SU-DHL-6 (cell line): ENCODE results near the gene EMC1.

Experiments
- H2AFZ ChIP-seq: fragments of 200-600 bp; sonication (generic); 2 replicates; pipeline ENCODE4 v1.6.1; 2014; ENCODE audit warnings: low read depth, mild to moderate bottlenecking, moderate library complexity, mixed read lengths, antibody characterized with exemption, low read length; ENCODE audit not compliant: severe bottlenecking
- H3F3A ChIP-seq: fragments of 200-600 bp; shearing (Covaris generic); 2 replicates; pipeline ENCODE4 v1.6.0; 2016; ENCODE audit warnings: antibody characterized with exemption, mild to moderate bottlenecking; ENCODE audit not compliant: insufficient read depth
- H3K27ac ChIP-seq: fragments of 200-600 bp; sonication (generic); 2 replicates; pipeline ENCODE4 v1.5.1; 2016; ENCODE audit warnings: low read depth, mild to moderate bottlenecking, low read length, moderate library complexity, mixed read lengths
- H3K27me3 ChIP-seq: fragments of 200-600 bp; sonication (generic), shearing (Covaris generic); 2 replicates; pipeline ENCODE4 v1.6.0; 2014; ENCODE audit warnings: mild to moderate bottlenecking, low read length
- H3K36me3 ChIP-seq: fragments of 200-600 bp; sonication (generic); 2 replicates; pipeline ENCODE4 v1.6.1; 2014; ENCODE audit warnings: mild to moderate bottlenecking, low read length, mixed read lengths
- H3K4me2 ChIP-seq: fragments of 300-600, 200-600 bp; shearing (Covaris generic), sonication (generic); 2 replicates; pipeline ENCODE4 v1.6.0; 2014; ENCODE audit warnings: low read length, low read depth, mild to moderate bottlenecking; ENCODE audit not compliant: poor library complexity, severe bottlenecking
- H3K4me3 ChIP-seq: fragments of 200-600 bp; sonication (generic); 2 replicates; pipeline ENCODE4 v1.5.1; 2014; ENCODE audit warnings: antibody characterized with exemption, low read length, mild to moderate bottlenecking, mixed read lengths; ENCODE audit not compliant: insufficient read depth, poor library complexity, severe bottlenecking
- H3K79me2 ChIP-seq: fragments of 200-600 bp; sonication (generic); 2 replicates; pipeline ENCODE4 v1.6.1; 2014; ENCODE audit warnings: mild to moderate bottlenecking, low read length, moderate library complexity; ENCODE audit not compliant: insufficient read depth
- H3K9ac ChIP-seq: fragments of 200-600 bp; sonication (generic); 2 replicates; pipeline ENCODE4 v1.7.0; 2014; ENCODE audit warnings: mild to moderate bottlenecking, low read length
- H3K9me2 ChIP-seq: fragments of 200-600 bp; sonication (generic); replicated peaks from 2 replicates; pipeline ENCODE4 v1.6.1; 2014; ENCODE audit warnings: low read length; ENCODE audit not compliant: insufficient read depth
- H3K9me3 ChIP-seq: fragments of 200-600 bp; sonication (generic); 2 replicates; pipeline ENCODE4 v1.6.1; 2014; ENCODE audit warnings: low read length, mixed read lengths; ENCODE audit not compliant: insufficient read depth
- H4K20me1 ChIP-seq: fragments of 200-600 bp; sonication (generic); 2 replicates; pipeline ENCODE4 v1.6.1; 2014; ENCODE audit warnings: low read depth, mild to moderate bottlenecking, antibody characterized with exemption, low read length, moderate library complexity, mixed read lengths
- CTCF ChIP-seq: fragments of 200-600 bp; sonication (generic); IDR thresholded peaks from one replicate; pipeline ENCODE4 v1.5.1; 2017; ENCODE audit warnings: antibody characterized with exemption, mild to moderate bottlenecking, low read length, moderate library complexity; ENCODE audit not compliant: insufficient read depth, poor library complexity, severe bottlenecking
- EZH2phosphoT487 ChIP-seq: fragments of 200-600 bp; sonication (generic), shearing (Covaris generic); conservative IDR thresholded peaks from 2 replicates; pipeline ENCODE4 v1.6.1; 2018; ENCODE audit warnings: mild to moderate bottlenecking, antibody characterized with exemption, low read length, moderate library complexity, mixed read lengths

Gene EMC1

GRCh38 chr1:19251305-19252196 lies at the start of gene EMC1, which contains the start of gene MRTO4:
Gene EMC1 (minus strand): TSS chr1:19251524. CDS start chr1:19251509, 15 bp downstream.
Gene MRTO4 (plus strand): TSS chr1:19251805. CDS start chr1:19251836, 31 bp downstream.
- Histone ChIP-seq H3K27me3 (no peaks in the 10 kb centered on the region), H3K9me2 (no peaks in the 10 kb centered on the region), H3K4me2 (peak within 1 kb of the TSS; percentile 95), H3K36me3 (no peaks in the 10 kb centered on the region), H3K9me3 (no peaks in the 10 kb centered on the region), H3K4me3 (peak within 1 kb of the TSS; percentile 96), H4K20me1 (no peaks in the 10 kb centered on the region; the same call in 1 of the 2 replicates), H2AFZ (peak within 1 kb of the TSS; percentile 85), H3F3A (no peaks in the 10 kb centered on the region), H3K9ac (peak within 1 kb of the TSS; percentile 89), H3K79me2 (peaks cover 90% of the 10 kb centered on the region), H3K27ac (peak within 1 kb of the TSS; percentile 83)
- TF ChIP-seq EZH2phosphoT487 = no peak
- no peak for TF ChIP-seq CTCF

- Histone ChIP-seq H3K27ac (no peak overlapping the region), H3K36me3 (no peaks in the 10 kb centered on the region; the same call in 1 of the 2 replicates), H3K4me2 (no peak overlapping the region), H3K9ac (no peak overlapping the region), H2AFZ (no peak overlapping the region), H3K9me3 (0 out of 2 replicates have a peak, but pooled peaks cover 6% of the 10 kb centered on the region), H3K27me3 (no peaks in the 10 kb centered on the region), H3F3A (no peaks in the 10 kb centered on the region), H3K9me2 (no peaks in the 10 kb centered on the region), H4K20me1 (no peaks in the 10 kb centered on the region), H3K4me3 (no peak overlapping the region), H3K79me2 (no peaks in the 10 kb centered on the region)
- TF ChIP-seq CTCF = no peak
- TF ChIP-seq EZH2phosphoT487 = no peak
Measured at GRCh38 chr1:19300211-19300610, 48.9 kb upstream of the EMC1 start.

GRCh38 chr1:19294638-19295037 lies 43.3 kb upstream of the EMC1 start:
- no peak overlapping the region for H3K4me3 ChIP-seq
- H3K9me2 ChIP-seq = no peaks in the 10 kb centered on the region
- H3K27ac ChIP-seq = no peak overlapping the region
- no peaks in the 10 kb centered on the region; the same call in 1 of the 2 replicates for H3K36me3 ChIP-seq
- TF ChIP-seq CTCF (no peak), EZH2phosphoT487 (no peak)
- H3F3A ChIP-seq = no peaks in the 10 kb centered on the region
- no peaks in the 10 kb centered on the region for H3K79me2 ChIP-seq
- H3K4me2 ChIP-seq = no peak overlapping the region
- no peaks in the 10 kb centered on the region for H4K20me1 ChIP-seq
- peaks cover 16% of the 10 kb centered on the region for H3K9me3 ChIP-seq
- no peaks in the 10 kb centered on the region for H3K27me3 ChIP-seq
- H2AFZ ChIP-seq = no peak overlapping the region
- H3K9ac ChIP-seq = no peak overlapping the region
